NCI-H2196 (cell line): ENCODE data around the gene UVSSA.
A peak's percentile ranks its signal among the peaks of the same experiment; 100 is the strongest.
"Not testable (repeated sequence)": the region's sequence is repeated elsewhere in the genome, so short reads cannot be mapped to it uniquely, and the experiment has no call there.

Source experiments
- DNase-seq: peaks from one replicate; lab custom pipeline; 2025; ENCODE audit not compliant: unreplicated experiment; lab: John Stamatoyannopoulos, UW

Gene UVSSA

GRCh38 chr4:1360423-1361283 lies 13.6 kb downstream of the UVSSA start:
- DNase-seq: no peak

GRCh38 chr4:1361431-1361830 lies 14.4 kb downstream of the UVSSA start:
- no peak for DNase-seq

- no peak for DNase-seq
These were observed 15.0 kb downstream of the UVSSA start for GRCh38 chr4:1362046-1362445.

- no peak for DNase-seq
These were observed 15.5 kb downstream of the UVSSA start for GRCh38 chr4:1362521-1362920.

- DNase-seq: no peak
These were observed 16.5 kb downstream of the UVSSA start for GRCh38 chr4:1363513-1363912.

GRCh38 chr4:1364217-1364616 lies 17.2 kb downstream of the UVSSA start:
- no peak for DNase-seq

- DNase-seq: no peak
These were observed 17.7 kb downstream of the UVSSA start for GRCh38 chr4:1364748-1365147.

- peak; percentile 67 for DNase-seq
These were observed 18.5 kb downstream of the UVSSA start for GRCh38 chr4:1365271-1366178.

GRCh38 chr4:1366371-1367229 lies 19.6 kb downstream of the UVSSA start:
- no peak for DNase-seq

- no peak for DNase-seq
These were observed 20.4 kb downstream of the UVSSA start for GRCh38 chr4:1367230-1367935.

- DNase-seq: no peak
These were observed 20.9 kb downstream of the UVSSA start for GRCh38 chr4:1367936-1368289.

GRCh38 chr4:1368421-1369090 lies 21.5 kb downstream of the UVSSA start:
- DNase-seq: no peak

GRCh38 chr4:1369091-1369450 lies 22.1 kb downstream of the UVSSA start:
- no peak for DNase-seq

GRCh38 chr4:1369479-1370079 lies 22.6 kb downstream of the UVSSA start:
- no peak for DNase-seq

GRCh38 chr4:1370321-1371124 lies 23.5 kb downstream of the UVSSA start:
- no peak for DNase-seq

GRCh38 chr4:1371176-1372165 lies 24.5 kb downstream of the UVSSA start:
- no peak for DNase-seq

GRCh38 chr4:1372576-1372975 lies 25.6 kb downstream of the UVSSA start:
- not testable (repeated sequence) for DNase-seq
